Ovary (tissue), 10 donors: ENCODE measurements around the gene OR52A1. TPM values are rescaled to one million over a fixed set of nuclear protein-coding genes. Genes with fewer than 3 reads are reported as not detected.

Experiments used
- DNase-seq, 5 donors: peaks; one replicate each; pipeline ENCODE4 v3.0.0-alpha.2; 2019 to 2020
- H3K27ac ChIP-seq, 2 donors: fragments of 200-600 bp; one replicate each; pipeline versions ENCODE4 v1.5.1 to v1.8.0; 2019 to 2022
- H3K27me3 ChIP-seq: fragments of 200-600 bp; one replicate; pipeline ENCODE4 v1.8.0; 2022
- H3K36me3 ChIP-seq: fragments of 200-600 bp; sonication (generic); one replicate; pipeline ENCODE4 v1.5.1; 2019
- H3K4me1 ChIP-seq: one replicate; pipeline ENCODE4 v1.8.1; 2013; ENCODE audit warnings: mild to moderate bottlenecking, moderate library complexity; ENCODE audit not compliant: insufficient read depth
- H3K4me3 ChIP-seq: fragments of 200-600 bp; sonication (generic); one replicate; pipeline ENCODE4 v1.5.1; 2017
- H3K9me3 ChIP-seq, 2 donors: fragments of 200-600 bp in 1 of 2; sonication (generic) in 1 of 2; one replicate each; pipeline versions ENCODE4 v1.5.1 to v1.8.1; 2013 to 2019; ENCODE audit warnings: mild to moderate bottlenecking in 1 of 2, moderate library complexity in 1 of 2
- EP300 ChIP-seq: sonication (generic); formaldehyde crosslinking; IDR thresholded peaks from one replicate; pipeline ENCODE4 v1.6.1; 2017; ENCODE audit warnings: antibody characterized with exemption
- POLR2A ChIP-seq: fragments of 450-650 bp; IDR thresholded peaks from one replicate; pipeline ENCODE4 v1.6.1; 2017; ENCODE audit warnings: antibody characterized with exemption, mild to moderate bottlenecking, moderate library complexity
- WGBS, 3 donors: extraction: QIAGEN DNeasy Blood & Tissue Kit in 1 of 3; methylation state at CpG; one replicate each; pipeline versions ENCODE4 v1.1.5 to v1.1.7; 2013 to 2017; 5-methylcytosine and 5-hydroxymethylcytosine counted together
- intact Hi-C, 4 donors: fragments of 100-400 bp; cut with DNase I; formaldehyde crosslinking; loops; one replicate each; pipeline versions ENCODE4 v1.11.0 to v1.15.1; 2022 to 2023
- long read RNA-seq, 3 donors: library from polyadenylated mRNA in 2 of 3; unstranded in 2 of 3; transcript quantifications; one replicate each; pipeline ENCODE4 v2.0.0 and lab custom pipeline, GENCODE V29; 2021 to 2026
- polyA plus RNA-seq, 2 donors: library from polyadenylated mRNA; stranded (reverse); fragments of 200-250 nt in 1 of 2; fragments of 350-450 nt in 1 of 2; fragmentation: Illumina TruSeq in 1 of 2; extraction: RNeasy Lipid Tissue Mini Kit (QIAGEN cat#74804) in 1 of 2; gene quantifications; one replicate each; pipeline ENCODE4 v1.2.3, GENCODE V29; 2013 to 2014
- total RNA-seq, 7 donors: library from RNA; depleted of rRNA in 2 of 7; stranded (reverse); fragments of >200 nt in 2 of 7; fragmentation: NEBNext Ultra II Directional in 3 of 7; extraction: Animal tissue kit (Norgen Biotek cat#: 25700) in 3 of 7; gene quantifications; one replicate each; pipeline versions ENCODE4 v1.1.0 to v1.2.4, GENCODE V29; 2016 to 2023
- TF ChIP-seq, protein P1 (sequence below), 3 donors: fragments of 450-650 bp in 2 of 3; fragments of 200-600 bp in 1 of 3; IDR thresholded peaks; one replicate each; pipeline versions ENCODE4 v1.5.1 to v1.8.0; 2016 to 2022; ENCODE audit warnings: antibody characterized with exemption in 3 of 3, mild to moderate bottlenecking in 1 of 3
- donor health status: DM: no; HTN: no; CAD: no; lungs with moderate emphysema.
- donor health status: DM: no; HTN: no; CAD: no.
- donor health status: Bipolar disorder and iron deficiency.
- donor health status: DM: yes; HTN: yes; CAD: no.
- donor health status: DM: no; HTN: no; CAD: no.
- donor health status: DM: yes; HTN: yes; CAD: no.

Gene OR52A1
- under 1 TPM in 1 of 7 donors, not detected in 6; 0.02 TPM for total RNA-seq
- polyA plus RNA-seq: not detected
- long read RNA-seq, donor 1: 0 reads
- long read RNA-seq, donor 2: 0 reads
- long read RNA-seq, donor 3: 0 reads

GRCh38 chr11:5154657-5155056 is at the start of gene OR52A1:
TSS of gene OR52A1 (minus strand) at chr11:5154757. CDS start at chr11:5152369, 2,388 bp downstream.
- no peaks in the 10 kb centered on the region for H3K4me1 ChIP-seq

GRCh38 chr11:5203366-5203765 is 48.8 kb upstream of the OR52A1 start:
- intact Hi-C loops: loop anchor here in 1 of 4 donors (10.0 kb wide), 1 partner anchor 601 kb away; the partner anchor contains the start of gene OR52N2

More at GRCh38 chr11:5154657-5155056, at the start of gene OR52A1:
- Histone ChIP-seq H3K36me3 (no peaks in the 10 kb centered on the region), H3K9me3 (no peaks in the 10 kb centered on the region), H3K27me3 (no peaks in the 10 kb centered on the region), H3K27ac (no peak within 1 kb of the TSS), H3K4me3 (no peak within 1 kb of the TSS)
- intact Hi-C loops: no loop called here
- no peak for DNase-seq
- TF ChIP-seq, protein P1, sequence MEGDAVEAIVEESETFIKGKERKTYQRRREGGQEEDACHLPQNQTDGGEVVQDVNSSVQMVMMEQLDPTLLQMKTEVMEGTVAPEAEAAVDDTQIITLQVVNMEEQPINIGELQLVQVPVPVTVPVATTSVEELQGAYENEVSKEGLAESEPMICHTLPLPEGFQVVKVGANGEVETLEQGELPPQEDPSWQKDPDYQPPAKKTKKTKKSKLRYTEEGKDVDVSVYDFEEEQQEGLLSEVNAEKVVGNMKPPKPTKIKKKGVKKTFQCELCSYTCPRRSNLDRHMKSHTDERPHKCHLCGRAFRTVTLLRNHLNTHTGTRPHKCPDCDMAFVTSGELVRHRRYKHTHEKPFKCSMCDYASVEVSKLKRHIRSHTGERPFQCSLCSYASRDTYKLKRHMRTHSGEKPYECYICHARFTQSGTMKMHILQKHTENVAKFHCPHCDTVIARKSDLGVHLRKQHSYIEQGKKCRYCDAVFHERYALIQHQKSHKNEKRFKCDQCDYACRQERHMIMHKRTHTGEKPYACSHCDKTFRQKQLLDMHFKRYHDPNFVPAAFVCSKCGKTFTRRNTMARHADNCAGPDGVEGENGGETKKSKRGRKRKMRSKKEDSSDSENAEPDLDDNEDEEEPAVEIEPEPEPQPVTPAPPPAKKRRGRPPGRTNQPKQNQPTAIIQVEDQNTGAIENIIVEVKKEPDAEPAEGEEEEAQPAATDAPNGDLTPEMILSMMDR (IDR thresholded peaks at IDR 0.05): no peak
- TF ChIP-seq POLR2A (no peak), EP300 (no peak)
- WGBS, 3 donors: 65 to 75% (median 71%) methylated on average over 3 of the region's 3 CpGs

GRCh38 chr11:5200582-5200981 is 46.0 kb upstream of the OR52A1 start, which contains the start of gene OR51V1:
TSS of gene OR51V1 (minus strand) at chr11:5200682. CDS start at chr11:5200682, 0 bp downstream.
- Histone ChIP-seq H3K27me3 (no peaks in the 10 kb centered on the region), H3K36me3 (no peaks in the 10 kb centered on the region), H3K27ac (no peak within 1 kb of the TSS), H3K4me1 (no peaks in the 10 kb centered on the region), H3K9me3 (no peaks in the 10 kb centered on the region), H3K4me3 (no peak within 1 kb of the TSS)
- 38 to 49% (median 43%) methylated on average over 1 of the region's 1 CpG for WGBS, 3 donors
- DNase-seq: no peak
- intact Hi-C loops: loop anchor here in 1 of 4 donors (10.0 kb wide), 1 partner anchor 604 kb away; the partner anchor contains the start of gene OR52N2
- TF ChIP-seq, protein P1 (IDR thresholded peaks at IDR 0.05): no peak
- TF ChIP-seq EP300 (no peak), POLR2A (no peak)

More at GRCh38 chr11:5203366-5203765, 48.8 kb upstream of the OR52A1 start:
- Histone ChIP-seq H3K4me1 (no peaks in the 10 kb centered on the region), H3K27ac (no peak overlapping the region), H3K9me3 (no peaks in the 10 kb centered on the region), H3K27me3 (no peaks in the 10 kb centered on the region), H3K4me3 (no peak overlapping the region), H3K36me3 (no peaks in the 10 kb centered on the region)
- 50 to 60% (median 51%) methylated on average over 2 of the region's 2 CpGs for WGBS, 3 donors
- TF ChIP-seq, protein P1 (IDR thresholded peaks at IDR 0.05): no peak
- DNase-seq: no peak

GRCh38 chr11:5198285-5198684 is 43.7 kb upstream of the OR52A1 start:
- intact Hi-C loops: no loop called here
- H3K27ac ChIP-seq: no peak overlapping the region
- H3K27me3 ChIP-seq: no peaks in the 10 kb centered on the region
- no peaks in the 10 kb centered on the region for H3K36me3 ChIP-seq
- no peak for DNase-seq
- no peaks in the 10 kb centered on the region for H3K9me3 ChIP-seq
- no peaks in the 10 kb centered on the region for H3K4me1 ChIP-seq
- TF ChIP-seq EP300 (no peak), POLR2A (no peak)
- TF ChIP-seq, protein P1 (IDR thresholded peaks at IDR 0.05): no peak
- no peak overlapping the region for H3K4me3 ChIP-seq
